GM23248 (cell line): Measurements from ENCODE around the gene ANKAR. TPM values are rescaled to one million over a fixed set of nuclear protein-coding genes. Genes with fewer than 3 reads are reported as not detected.
A peak's percentile ranks its signal among the peaks of the same experiment; 100 is the strongest.

ENCODE experiments used
- DNase-seq: peaks from one replicate; pipeline ENCODE4 v3.0.0-alpha.2; 2015
- H2AFZ ChIP-seq: fragments of 200-600 bp; sonication (generic); 2 replicates; pipeline ENCODE4 v1.6.1; 2016; ENCODE audit warnings: antibody characterized with exemption
- H3F3A ChIP-seq: fragments of 200-600 bp; sonication (generic); 2 replicates; pipeline ENCODE4 v1.6.1; 2016; ENCODE audit warnings: mild to moderate bottlenecking, antibody characterized with exemption, mixed run types; ENCODE audit not compliant: insufficient read depth
- H3K27ac ChIP-seq: fragments of 200-600 bp; sonication (generic); 2 replicates; pipeline ENCODE4 v1.5.1; 2016; ENCODE audit warnings: mild to moderate bottlenecking
- H3K27me3 ChIP-seq: fragments of 200-600 bp; sonication (generic); replicated peaks from 2 replicates; pipeline ENCODE4 v1.6.1; 2016; ENCODE audit warnings: mild to moderate bottlenecking; ENCODE audit not compliant: insufficient read depth
- H3K36me3 ChIP-seq: fragments of 200-600 bp; sonication (generic); 2 replicates; pipeline ENCODE4 v1.6.1; 2016; ENCODE audit warnings: low read depth, mild to moderate bottlenecking
- H3K4me1 ChIP-seq: fragments of 200-600 bp; sonication (generic); 2 replicates; pipeline ENCODE4 v1.6.1; 2016; ENCODE audit warnings: mild to moderate bottlenecking; ENCODE audit not compliant: insufficient read depth
- H3K4me2 ChIP-seq: fragments of 200-600 bp; sonication (generic); one replicate; pipeline ENCODE4 v1.6.1; 2016; ENCODE audit warnings: mild to moderate bottlenecking; ENCODE audit not compliant: unreplicated experiment
- H3K4me3 ChIP-seq: fragments of 200-600 bp; sonication (generic); 2 replicates; pipeline ENCODE4 v1.5.1; 2016; ENCODE audit warnings: mild to moderate bottlenecking
- H3K79me2 ChIP-seq: fragments of 200-600 bp; sonication (generic); 2 replicates; pipeline ENCODE4 v1.6.1; 2016; ENCODE audit warnings: mild to moderate bottlenecking; ENCODE audit not compliant: insufficient read depth
- H3K9ac ChIP-seq: fragments of 200-600 bp; sonication (generic); 2 replicates; pipeline ENCODE4 v1.6.1; 2016; ENCODE audit warnings: mild to moderate bottlenecking
- H3K9me2 ChIP-seq: fragments of 200-600 bp; sonication (generic); 2 replicates; pipeline ENCODE4 v1.6.1; 2016; ENCODE audit warnings: mixed run types, mild to moderate bottlenecking, moderate library complexity; ENCODE audit not compliant: insufficient read depth
- H3K9me3 ChIP-seq: fragments of 200-600 bp; sonication (generic); one replicate; pipeline ENCODE4 v1.6.1; 2017; ENCODE audit warnings: low read depth
- H4K20me1 ChIP-seq: fragments of 200-600 bp; sonication (generic); 2 replicates; pipeline ENCODE4 v1.6.0; 2016; ENCODE audit not compliant: insufficient read depth
- EZH2 ChIP-seq: fragments of 200-600 bp; sonication (generic); IDR thresholded peaks from 2 replicates; pipeline ENCODE4 v1.6.1; 2018; ENCODE audit warnings: antibody characterized with exemption, mild to moderate bottlenecking; ENCODE audit not compliant: insufficient read depth, poor library complexity, severe bottlenecking
- EZH2phosphoT487 ChIP-seq: fragments of 200-600 bp; sonication (generic); IDR thresholded peaks from 2 replicates; pipeline ENCODE4 v1.6.1; 2018; ENCODE audit warnings: antibody characterized with exemption, moderate library complexity, mild to moderate bottlenecking, low read depth; ENCODE audit not compliant: insufficient read depth
- WGBS, 2 experiments: methylation state at CpG; one replicate each; pipeline ENCODE4 v1.1.6; 2015 to 2017; ENCODE audit warnings: low lambda C conversion rate in 2 of 2, low coverage in 1 of 2; ENCODE audit errors: missing lambda C conversion rate in 2 of 2; 5-methylcytosine and 5-hydroxymethylcytosine counted together
- in situ Hi-C: fragments of 300-500 bp; cut with MboI; formaldehyde crosslinking; loops from 2 replicates; pipeline ENCODE4 v1.15.0; 2020
- polyA plus RNA-seq: library from polyadenylated mRNA; unstranded; fragments of >200 nt; fragmentation: Nextera tagmentation; extraction: Ambion mirVana; gene quantifications from 2 replicates; pipeline ENCODE4 v1.2.1, GENCODE V29; 2016
- total RNA-seq: library from RNA; depleted of rRNA; stranded (reverse); fragments of >200 nt; shearing (Covaris generic); gene quantifications from 2 replicates; pipeline ENCODE4 v1.2.3, GENCODE V29; 2014

ANKAR gene
- total and polyA plus RNA-seq, 2 experiments from 2014 or later, result 3.1 to 3.4 TPM

DNA sequence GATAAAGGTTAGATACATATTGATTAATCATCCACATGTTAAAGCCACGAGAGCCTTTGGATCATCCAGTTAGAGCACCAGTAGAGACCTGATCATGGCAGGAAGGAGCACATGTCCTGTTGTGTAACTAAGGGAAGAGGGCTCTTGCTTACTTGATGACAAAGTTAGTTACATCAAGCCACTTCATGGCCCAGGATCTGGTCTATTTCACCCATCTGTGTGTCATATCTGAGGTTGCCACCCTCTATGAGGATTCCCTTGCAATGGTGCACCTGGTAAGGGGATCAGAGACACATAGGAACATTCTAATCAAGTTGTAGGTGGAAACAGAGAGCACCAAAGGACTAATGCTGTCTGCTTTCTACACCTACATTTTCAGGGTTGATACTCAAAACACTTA, 6.7 kb downstream of the ANKAR start:
- Histone ChIP-seq H3K9me2 (no peaks in the 10 kb centered on the region), H3K27me3 (no peaks in the 10 kb centered on the region), H3K4me3 (no peak overlapping the region), H4K20me1 (no peaks in the 10 kb centered on the region), H3K4me1 (peaks cover 9% of the 10 kb centered on the region), H3K36me3 (0 out of 2 replicates have a peak, but pooled peaks cover 3% of the 10 kb centered on the region), H3K4me2 (no peak overlapping the region), H3K79me2 (peaks cover 67% of the 10 kb centered on the region), H3K9me3 (peaks cover 2% of the 10 kb centered on the region), H3K27ac (no peak overlapping the region), H2AFZ (no peak overlapping the region), H3K9ac (no peak overlapping the region), H3F3A (0 out of 2 replicates have a peak, but pooled peaks cover 3% of the 10 kb centered on the region)
- no peak for TF ChIP-seq EZH2
- TF ChIP-seq EZH2phosphoT487, result no peak
- no peak for DNase-seq
- in situ Hi-C loops, result no loop called here
- WGBS, 2 experiments, result 82 to 96% methylated on average over 1 of the region's 1 CpG

DNA sequence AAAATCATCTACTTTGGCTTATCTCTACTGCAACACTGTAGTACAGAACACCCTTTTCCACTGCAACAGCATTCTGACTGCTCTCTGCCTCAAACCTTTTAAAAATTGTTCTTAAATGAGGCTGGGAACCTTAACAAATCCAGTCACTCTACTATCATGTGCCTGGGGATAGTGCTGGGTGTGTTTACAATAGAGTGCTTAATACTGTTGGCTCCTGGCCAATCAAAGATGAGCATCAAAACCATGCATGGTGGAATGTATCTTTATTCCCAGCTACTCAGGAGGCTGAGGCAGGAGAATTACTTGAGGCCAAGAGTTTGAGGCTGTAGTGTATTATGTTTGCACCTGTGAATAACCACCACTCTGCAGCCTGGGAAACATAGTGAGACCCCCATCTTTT, 7.4 kb downstream of the ANKAR start:
- peaks cover 2% of the 10 kb centered on the region for H3K9me3 ChIP-seq
- 0 out of 2 replicates have a peak, but pooled peaks cover 3% of the 10 kb centered on the region for H3F3A ChIP-seq
- no peak overlapping the region for H2AFZ ChIP-seq
- TF ChIP-seq EZH2, result no peak
- no peak for TF ChIP-seq EZH2phosphoT487
- no peak overlapping the region for H3K4me2 ChIP-seq
- H4K20me1 ChIP-seq, result no peaks in the 10 kb centered on the region
- H3K4me1 ChIP-seq, result peaks cover 9% of the 10 kb centered on the region
- no peak overlapping the region for H3K9ac ChIP-seq
- in situ Hi-C loops, result no loop called here
- no peak overlapping the region for H3K27ac ChIP-seq
- no peak for DNase-seq
- 0 out of 2 replicates have a peak, but pooled peaks cover 3% of the 10 kb centered on the region for H3K36me3 ChIP-seq
- no peak overlapping the region for H3K4me3 ChIP-seq
- no peaks in the 10 kb centered on the region for H3K27me3 ChIP-seq
- peaks cover 60% of the 10 kb centered on the region for H3K79me2 ChIP-seq
- H3K9me2 ChIP-seq, result no peaks in the 10 kb centered on the region

DNA sequence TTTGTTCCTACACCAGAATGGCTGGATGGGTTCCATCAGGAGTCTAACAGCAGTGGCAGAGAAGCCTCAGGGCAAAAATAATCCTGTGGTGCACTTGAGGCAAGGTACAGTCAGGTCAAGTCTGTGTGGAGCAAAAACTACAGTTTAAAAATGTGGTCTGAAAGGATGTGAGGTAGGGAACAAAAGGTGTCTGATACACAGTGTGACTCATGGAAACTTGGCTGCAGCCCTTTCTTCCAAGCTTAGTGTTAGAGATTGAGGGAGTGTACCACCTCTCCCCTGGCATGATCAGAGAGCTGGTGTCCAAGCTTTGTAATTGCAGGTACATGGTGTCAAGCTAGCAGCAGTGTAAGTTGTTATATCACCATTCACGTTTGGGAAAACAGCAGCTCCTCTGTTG, 8.9 kb downstream of the ANKAR start:
- Histone ChIP-seq H3F3A (0 out of 2 replicates have a peak, but pooled peaks cover 3% of the 10 kb centered on the region), H3K27ac (no peak overlapping the region), H3K4me1 (peaks cover 9% of the 10 kb centered on the region), H3K4me3 (no peak overlapping the region), H3K9me2 (no peaks in the 10 kb centered on the region), H3K9ac (no peak overlapping the region), H3K79me2 (peaks cover 61% of the 10 kb centered on the region), H3K9me3 (peaks cover 2% of the 10 kb centered on the region), H3K27me3 (no peaks in the 10 kb centered on the region), H3K4me2 (no peak overlapping the region), H4K20me1 (no peaks in the 10 kb centered on the region), H2AFZ (no peak overlapping the region), H3K36me3 (0 out of 2 replicates have a peak, but pooled peaks cover 3% of the 10 kb centered on the region)
- peak; percentile 8 for DNase-seq
- no peak for TF ChIP-seq EZH2
- no peak for TF ChIP-seq EZH2phosphoT487
- in situ Hi-C loops, result no loop called here
- 43 to 47% methylated on average over 1 of the region's 1 CpG for WGBS, 2 experiments

DNA sequence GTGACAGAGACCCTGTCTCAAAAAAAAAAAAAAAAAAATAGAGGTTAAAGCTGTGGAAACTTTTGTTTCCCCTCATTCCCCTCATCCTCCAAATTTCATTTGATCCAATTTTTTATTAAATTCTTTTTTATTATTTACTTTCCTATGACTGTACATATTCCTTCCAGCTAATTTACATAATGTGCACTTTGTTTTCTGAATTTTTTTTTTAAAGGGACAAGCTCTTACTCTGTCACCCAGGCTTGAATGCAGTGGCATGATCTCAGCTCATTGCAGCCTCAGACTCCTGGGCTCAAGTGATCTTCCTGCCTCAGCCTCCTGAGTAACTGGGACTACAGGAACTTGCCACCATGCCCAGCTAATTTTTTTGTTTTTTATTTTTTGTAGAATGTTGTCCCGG, 10.3 kb downstream of the ANKAR start:
- Histone ChIP-seq H3K79me2 (peaks cover 50% of the 10 kb centered on the region), H2AFZ (no peak overlapping the region), H3F3A (0 out of 2 replicates have a peak, but pooled peaks cover 3% of the 10 kb centered on the region), H3K9ac (no peak overlapping the region), H3K27me3 (no peaks in the 10 kb centered on the region), H3K27ac (no peak overlapping the region), H4K20me1 (no peaks in the 10 kb centered on the region), H3K9me2 (no peaks in the 10 kb centered on the region), H3K36me3 (no peaks in the 10 kb centered on the region), H3K4me2 (no peak overlapping the region), H3K4me3 (no peak overlapping the region), H3K9me3 (no peaks in the 10 kb centered on the region), H3K4me1 (peaks cover 9% of the 10 kb centered on the region)
- no peak for DNase-seq
- in situ Hi-C loops, result no loop called here
- no peak for TF ChIP-seq EZH2
- TF ChIP-seq EZH2phosphoT487, result no peak
- WGBS, 2 experiments, result 64% methylated on average over 1 of the region's 1 CpG
